OCI-LY3 (cell line): Measurements from ENCODE around the gene SARDH.

Experiments
- H2AFZ ChIP-seq: fragments of 200-600, 300-600 bp; shearing (Covaris generic); 2 replicates; pipeline ENCODE4 v1.6.0; 2014; ENCODE audit warnings: antibody characterized with exemption, low read depth, low read length
- H3K27ac ChIP-seq: fragments of 200-600, 300-600 bp; sonication (generic); 2 replicates; pipeline ENCODE4 v1.5.1; 2014; ENCODE audit warnings: mild to moderate bottlenecking, low read length, moderate library complexity, mixed read lengths
- H3K27me3 ChIP-seq: fragments of 200-600, 300-600 bp; sonication (generic); 2 replicates; pipeline ENCODE4 v1.6.1; 2014; ENCODE audit warnings: low read depth, low read length, mixed read lengths
- H3K36me3 ChIP-seq: fragments of 200-600, 300-600 bp; sonication (generic); replicated peaks from 2 replicates; pipeline ENCODE3; 2014; ENCODE audit warnings: low read depth, low read length, mixed read lengths
- H3K4me1 ChIP-seq: fragments of 300-600, 200-600 bp; sonication (generic); 2 replicates; pipeline ENCODE4 v1.6.1; 2014; ENCODE audit warnings: low read length, mixed read lengths
- H3K4me2 ChIP-seq: fragments of 200-600, 300-600 bp; sonication (generic); 2 replicates; pipeline ENCODE4 v1.6.1; 2014; ENCODE audit warnings: low read length, mixed read lengths
- H3K4me3 ChIP-seq: fragments of 300-600, 200-600 bp; sonication (generic); 2 replicates; pipeline ENCODE4 v1.5.1; 2014; ENCODE audit warnings: antibody characterized with exemption, mild to moderate bottlenecking, low read length, moderate library complexity
- H3K79me2 ChIP-seq: fragments of 300-600, 200-600 bp; shearing (Covaris generic); 2 replicates; pipeline ENCODE4 v1.6.1; 2014; ENCODE audit warnings: mild to moderate bottlenecking, low read length, mixed read lengths
- H3K9ac ChIP-seq: fragments of 300-600, 200-600 bp; shearing (Covaris generic); 2 replicates; pipeline ENCODE4 v1.6.0; 2014; ENCODE audit warnings: mild to moderate bottlenecking, low read length, moderate library complexity
- H3K9me3 ChIP-seq: fragments of 200-600, 300-600 bp; shearing (Covaris generic); 2 replicates; pipeline ENCODE4 v1.6.1; 2014; ENCODE audit warnings: low read length, mixed read lengths; ENCODE audit not compliant: insufficient read depth
- H4K20me1 ChIP-seq: fragments of 200-600, 300-600 bp; sonication (generic); 2 replicates; pipeline ENCODE4 v1.6.1; 2016; ENCODE audit warnings: low read length, mixed read lengths; ENCODE audit not compliant: insufficient read depth
- CTCF ChIP-seq: fragments of 200-600, 300-600 bp; sonication (generic); IDR thresholded peaks from 2 replicates; pipeline ENCODE4 v1.5.1; 2014; ENCODE audit warnings: antibody characterized with exemption, low read length, low read depth
- EZH2phosphoT487 ChIP-seq: fragments of 200-600 bp; shearing (Covaris generic); IDR thresholded peaks from 2 replicates; pipeline ENCODE4 v1.6.1; 2018; ENCODE audit warnings: antibody characterized with exemption, mixed run types, low read depth

The SARDH gene

GRCh38 chr9:133636902-133637301 is 101.2 kb downstream of the SARDH start:
- H3K4me1 ChIP-seq = no peaks in the 10 kb centered on the region
- no peak overlapping the region for H3K27ac ChIP-seq
- H3K9ac ChIP-seq = no peak overlapping the region
- H3K4me3 ChIP-seq = no peak overlapping the region
- no peaks in the 10 kb centered on the region for H4K20me1 ChIP-seq
- H3K9me3 ChIP-seq = no peaks in the 10 kb centered on the region
- TF ChIP-seq CTCF (no peak), EZH2phosphoT487 (no peak)
- no peaks in the 10 kb centered on the region for H3K79me2 ChIP-seq
- H2AFZ ChIP-seq = no peak overlapping the region
- no peaks in the 10 kb centered on the region for H3K36me3 ChIP-seq
- no peak overlapping the region for H3K4me2 ChIP-seq
- H3K27me3 ChIP-seq = peaks cover 8% of the 10 kb centered on the region; the same call in 1 of the 2 replicates

DNA sequence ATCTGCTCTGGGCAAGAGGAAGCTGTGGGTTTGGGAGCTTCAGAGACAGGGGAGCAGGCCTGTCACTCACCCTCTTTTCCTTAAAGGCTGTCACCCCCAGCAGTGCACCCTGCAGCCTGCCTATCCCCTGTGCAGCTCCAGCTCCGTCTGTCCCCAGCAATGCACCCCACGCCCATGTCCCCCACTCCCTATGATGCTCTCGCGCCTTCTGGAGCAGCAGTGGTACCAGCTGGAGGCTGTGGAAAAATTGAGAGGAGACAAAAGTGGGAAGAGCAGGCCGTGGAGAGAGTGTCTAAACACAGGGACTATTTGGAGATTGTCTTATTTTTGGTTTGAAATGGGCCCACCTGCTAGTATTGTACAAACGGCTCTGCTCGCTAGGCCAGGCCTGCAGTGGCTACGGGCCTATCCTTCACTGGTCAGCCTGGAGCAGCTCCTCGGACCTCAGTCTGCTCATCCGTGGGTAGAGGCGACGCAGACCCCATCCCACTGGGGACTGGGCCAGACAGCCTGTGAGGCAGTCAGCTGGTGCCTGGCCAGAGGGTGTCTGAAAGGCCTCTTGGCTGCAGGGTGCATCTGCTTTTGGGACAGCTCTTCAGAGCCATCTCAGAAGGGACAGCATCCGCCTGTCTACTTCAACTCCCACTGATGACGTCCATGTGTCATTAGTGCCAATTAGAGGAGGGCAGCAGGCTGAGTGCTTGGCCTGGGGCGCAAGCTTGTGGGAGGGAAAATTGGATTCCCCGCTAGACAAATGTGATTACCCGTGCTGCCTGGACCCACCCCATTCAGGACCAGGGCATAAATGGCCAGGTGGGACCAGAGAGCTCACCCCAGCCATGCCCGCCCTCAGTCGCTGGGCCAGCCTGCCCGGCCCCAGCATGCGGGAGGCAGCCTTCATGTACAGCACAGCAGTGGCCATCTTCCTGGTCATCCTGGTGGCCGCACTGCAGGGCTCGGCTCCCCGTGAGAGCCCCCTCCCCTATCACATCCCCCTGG is 102.3 kb downstream of the SARDH start, which contains the start of gene DBH:
TSS of gene DBH (plus strand) at position 831 of the 999 bp plus-strand sequence. CDS start at position 840, 9 bp downstream.
- Histone ChIP-seq H4K20me1 (no peaks in the 10 kb centered on the region), H3K4me2 (no peak within 1 kb of the TSS), H2AFZ (no peak within 1 kb of the TSS), H3K9me3 (no peaks in the 10 kb centered on the region), H3K9ac (no peak within 1 kb of the TSS), H3K4me1 (no peaks in the 10 kb centered on the region), H3K36me3 (no peaks in the 10 kb centered on the region), H3K27me3 (peaks cover 11% of the 10 kb centered on the region; the same call in 1 of the 2 replicates), H3K79me2 (no peaks in the 10 kb centered on the region), H3K4me3 (no peak within 1 kb of the TSS), H3K27ac (no peak within 1 kb of the TSS)
- TF ChIP-seq CTCF (no peak), EZH2phosphoT487 (no peak)

GRCh38 chr9:133635098-133635497 is 103.1 kb downstream of the SARDH start:
- no peaks in the 10 kb centered on the region for H4K20me1 ChIP-seq
- no peak overlapping the region for H2AFZ ChIP-seq
- H3K9me3 ChIP-seq = no peaks in the 10 kb centered on the region
- H3K79me2 ChIP-seq = no peaks in the 10 kb centered on the region
- H3K9ac ChIP-seq = no peak overlapping the region
- H3K4me2 ChIP-seq = no peak overlapping the region
- no peak overlapping the region for H3K27ac ChIP-seq
- peaks cover 11% of the 10 kb centered on the region; the same call in 1 of the 2 replicates for H3K27me3 ChIP-seq
- TF ChIP-seq EZH2phosphoT487 (no peak), CTCF (no peak)
- no peaks in the 10 kb centered on the region for H3K4me1 ChIP-seq
- no peaks in the 10 kb centered on the region for H3K36me3 ChIP-seq
- no peak overlapping the region for H3K4me3 ChIP-seq

DNA sequence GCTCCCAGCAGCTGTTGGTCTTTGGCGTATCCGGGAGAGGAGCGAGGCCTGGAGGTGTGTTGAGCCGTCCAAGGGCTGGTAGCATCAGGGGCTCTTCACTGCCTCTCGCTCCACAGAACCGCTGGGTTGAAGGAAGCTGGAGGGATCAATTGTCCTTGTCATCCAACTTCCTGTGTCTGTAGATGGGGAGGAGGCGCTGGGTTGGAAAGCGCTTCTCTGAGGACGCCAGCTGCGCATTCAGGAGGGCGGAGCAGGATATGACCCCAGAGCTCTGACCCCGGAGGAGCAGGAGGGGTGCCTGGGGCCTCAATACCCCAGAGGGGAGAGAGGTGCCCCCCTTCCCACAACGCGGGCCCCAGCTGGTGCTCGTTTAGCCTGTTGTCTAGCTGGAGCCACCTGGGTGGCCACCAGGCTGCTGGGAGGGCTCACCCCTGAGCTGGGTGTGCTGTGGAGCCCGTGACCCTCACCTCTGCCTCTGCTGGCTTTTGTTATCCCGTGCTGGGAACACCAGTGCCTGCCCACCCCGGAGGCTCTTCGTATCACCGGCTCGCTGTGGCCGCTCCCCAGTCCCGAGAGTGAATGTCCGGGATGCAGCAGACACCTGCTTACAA is 104.0 kb downstream of the SARDH start:
- H3K4me1 ChIP-seq = no peaks in the 10 kb centered on the region
- no peak overlapping the region for H2AFZ ChIP-seq
- H4K20me1 ChIP-seq = no peaks in the 10 kb centered on the region
- H3K4me2 ChIP-seq = no peak overlapping the region
- H3K9ac ChIP-seq = no peak overlapping the region
- H3K4me3 ChIP-seq = no peak overlapping the region
- peaks cover 3% of the 10 kb centered on the region; the same call in 1 of the 2 replicates for H3K27me3 ChIP-seq
- H3K27ac ChIP-seq = no peak overlapping the region
- H3K36me3 ChIP-seq = no peaks in the 10 kb centered on the region
- H3K79me2 ChIP-seq = no peaks in the 10 kb centered on the region
- H3K9me3 ChIP-seq = no peaks in the 10 kb centered on the region
- TF ChIP-seq CTCF = no peak
- TF ChIP-seq EZH2phosphoT487 = no peak
